HEK293T (cell line): ENCODE data around the gene ERI3.

ENCODE experiments used
- CTCF ChIA-PET: fragments of 350-600 bp; formaldehyde crosslinking; extraction: SDS; loops from one replicate; lab custom pipeline; 2021; ENCODE audit warnings: antibody characterized with exemption, inconsistent platforms; lab: Yijun Ruan, JAX
- POLR2A ChIA-PET: fragments of 350-600 bp; formaldehyde crosslinking; extraction: SDS; loops from one replicate; lab custom pipeline; 2020; ENCODE audit warnings: antibody characterized with exemption, inconsistent platforms; lab: Yijun Ruan, JAX
- DNase-seq: peaks from one replicate; pipeline ENCODE4 v3.0.0; 2012; ENCODE audit warnings: mixed read lengths; ENCODE audit errors: extremely low spot score
- ARNT ChIP-seq: fragments of 450-650 bp; IDR thresholded peaks from 2 replicates; pipeline ENCODE4 v1.6.1; 2017; ENCODE audit warnings: mild to moderate bottlenecking
- BHLHE40 ChIP-seq: fragments of 450-650 bp; IDR thresholded peaks from 2 replicates; pipeline ENCODE4 v1.6.1; 2016; ENCODE audit warnings: mild to moderate bottlenecking, moderate library complexity, borderline replicate concordance
- CTBP1 ChIP-seq: fragments of 450-650 bp; IDR thresholded peaks from 2 replicates; pipeline ENCODE4 v1.6.1; 2016; ENCODE audit warnings: borderline replicate concordance
- ELF4 ChIP-seq: fragments of 450-650 bp; IDR thresholded peaks from 2 replicates; pipeline ENCODE4 v1.6.1; 2017; ENCODE audit warnings: antibody characterized with exemption
- FOXA1 ChIP-seq: fragments of 450-650 bp; IDR thresholded peaks from 2 replicates; pipeline ENCODE4 v1.6.1; 2016; ENCODE audit warnings: mild to moderate bottlenecking
- FOXK2 ChIP-seq: fragments of 450-650 bp; IDR thresholded peaks from 2 replicates; pipeline ENCODE4 v1.6.1; 2016; ENCODE audit warnings: mild to moderate bottlenecking
- FOXM1 ChIP-seq: fragments of 450-650 bp; IDR thresholded peaks from 2 replicates; pipeline ENCODE4 v1.6.1; 2017; ENCODE audit warnings: mild to moderate bottlenecking, borderline replicate concordance
- HDGF ChIP-seq: fragments of 450-650 bp; IDR thresholded peaks from 2 replicates; pipeline ENCODE4 v1.6.1; 2017; ENCODE audit warnings: antibody characterized with exemption, borderline replicate concordance
- L3MBTL2 ChIP-seq: fragments of 450-650 bp; conservative IDR thresholded peaks from 2 replicates; pipeline ENCODE4 v1.6.1; 2016; ENCODE audit warnings: mild to moderate bottlenecking
- LEF1 ChIP-seq: fragments of 450-650 bp; IDR thresholded peaks from 2 replicates; pipeline ENCODE4 v1.6.1; 2017; ENCODE audit warnings: mild to moderate bottlenecking, borderline replicate concordance
- NFRKB ChIP-seq: fragments of 450-650 bp; IDR thresholded peaks from 2 replicates; pipeline ENCODE4 v1.6.1; 2016; ENCODE audit warnings: mild to moderate bottlenecking, moderate library complexity
- PKNOX1 ChIP-seq: fragments of 450-650 bp; IDR thresholded peaks from 2 replicates; pipeline ENCODE4 v1.6.1; 2016
- SP1 ChIP-seq: fragments of 450-650 bp; IDR thresholded peaks from 2 replicates; pipeline ENCODE4 v1.6.1; 2017
- SUZ12 ChIP-seq: fragments of 450-650 bp; IDR thresholded peaks from 2 replicates; pipeline ENCODE4 v1.6.1; 2016; ENCODE audit warnings: mild to moderate bottlenecking
- TARDBP ChIP-seq: fragments of 450-650 bp; IDR thresholded peaks from 2 replicates; pipeline ENCODE4 v1.6.1; 2016
- ZNF384 ChIP-seq: fragments of 450-650 bp; IDR thresholded peaks from 2 replicates; pipeline ENCODE4 v1.6.1; 2016

Gene ERI3

DNA sequence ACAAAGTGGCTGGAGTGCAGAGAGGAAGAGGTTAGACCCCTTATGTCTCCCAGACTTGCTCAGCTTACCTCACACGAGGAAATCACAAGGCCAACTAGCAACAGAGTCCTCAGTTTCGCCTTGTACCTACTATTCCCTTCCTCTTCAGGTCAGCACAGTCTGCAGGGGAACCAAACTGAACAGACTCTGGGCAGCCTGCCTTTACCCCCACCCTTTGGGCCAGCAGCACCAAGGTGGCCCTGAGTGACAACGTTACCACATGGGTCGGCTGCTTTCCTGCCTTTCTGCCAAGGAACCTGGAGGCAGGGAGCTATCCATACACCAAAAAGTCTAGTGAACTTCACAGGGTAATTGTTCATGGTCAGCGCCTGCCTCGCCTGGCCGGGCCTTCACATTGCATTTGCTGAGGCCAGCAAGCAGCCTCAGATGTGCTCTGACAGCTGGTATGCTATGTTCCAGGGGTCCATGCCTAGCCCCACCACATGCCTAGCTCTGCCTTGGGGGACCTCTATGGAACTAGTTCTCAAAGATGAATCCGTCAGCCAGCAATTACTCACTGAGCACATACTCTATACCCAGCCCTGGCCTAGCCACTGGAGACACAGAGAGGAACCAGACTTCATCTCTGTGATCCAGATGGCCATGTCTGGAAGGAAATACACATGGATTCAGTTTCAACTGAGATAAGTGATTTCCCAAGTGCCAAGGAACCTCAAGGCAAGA lies 72.2 kb downstream of the ERI3 start:
- TF ChIP-seq SP1: no peak
- no peak for TF ChIP-seq SUZ12
- TF ChIP-seq ARNT: no peak
- no peak for TF ChIP-seq FOXK2
- TF ChIP-seq ELF4: no peak
- no peak for TF ChIP-seq CTBP1
- no peak for TF ChIP-seq PKNOX1
- no peak for TF ChIP-seq BHLHE40
- TF ChIP-seq NFRKB: no peak
- TF ChIP-seq ZNF384: no peak
- TF ChIP-seq FOXM1: no peak
- TF ChIP-seq L3MBTL2: no peak
- no peak for TF ChIP-seq TARDBP
- TF ChIP-seq FOXA1: no peak
- TF ChIP-seq LEF1: no peak
- TF ChIP-seq HDGF: no peak
- DNase-seq: no peak
- ChIA-PET POLR2A (no interaction called here), CTCF (no interaction called here)

- POLR2A ChIA-PET: no interaction called here
- DNase-seq: no peak
- CTCF ChIA-PET: no interaction called here
- no peak for TF ChIP-seq ZNF384
- no peak for TF ChIP-seq LEF1
- no peak for TF ChIP-seq ARNT
- no peak for TF ChIP-seq L3MBTL2
- no peak for TF ChIP-seq HDGF
- no peak for TF ChIP-seq ELF4
- no peak for TF ChIP-seq SUZ12
- TF ChIP-seq PKNOX1: no peak
- TF ChIP-seq NFRKB: no peak
- no peak for TF ChIP-seq BHLHE40
- TF ChIP-seq FOXK2: no peak
- no peak for TF ChIP-seq CTBP1
- TF ChIP-seq SP1: no peak
Observed at GRCh38 chr1:44281962-44282703, 72.9 kb downstream of the ERI3 start.

DNA sequence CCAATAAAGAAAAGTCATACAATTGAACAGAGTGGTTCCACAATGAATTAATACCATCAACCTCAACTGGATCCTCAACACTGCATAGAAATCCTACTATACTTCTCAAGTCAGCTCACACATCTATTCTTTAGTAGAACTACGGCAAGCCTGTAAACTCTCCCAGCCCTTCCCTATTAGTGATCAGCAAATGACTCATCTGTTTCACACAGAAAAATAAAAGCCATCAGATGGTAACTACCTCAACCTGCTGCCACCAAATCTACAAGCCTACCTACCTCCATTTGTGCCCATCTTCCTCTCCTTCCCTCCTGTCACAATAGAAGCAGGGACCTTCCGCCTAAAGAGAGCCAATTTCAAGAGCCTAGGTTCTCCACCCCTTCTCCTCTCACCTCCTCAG lies 78.2 kb downstream of the ERI3 start:
- TF ChIP-seq ARNT (no peak), ZNF384 (no peak)
- no peak for DNase-seq
- POLR2A ChIA-PET: no interaction called here
- CTCF ChIA-PET: no interaction called here

DNA sequence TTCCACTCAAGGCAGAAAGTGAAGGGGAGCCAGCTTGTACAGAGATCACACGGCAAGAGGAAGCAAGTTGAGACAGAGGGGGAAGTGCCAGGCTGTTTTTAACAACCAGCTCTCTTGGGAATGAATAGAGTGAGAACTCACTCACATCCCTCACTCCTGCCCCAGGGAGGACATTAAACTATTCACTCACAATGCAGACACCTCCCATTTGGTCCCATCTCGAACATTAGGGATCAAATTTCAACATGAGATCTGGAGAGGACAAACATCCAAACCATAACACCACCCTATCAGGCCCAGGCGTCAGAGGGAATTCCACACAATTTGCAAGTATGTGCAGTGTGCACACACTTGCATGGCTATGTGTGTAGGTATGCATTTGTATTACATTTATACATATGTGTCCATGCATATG lies 79.1 kb downstream of the ERI3 start:
- POLR2A ChIA-PET: interaction anchor here (1.1 kb wide), 1 partner anchor 9 kb away, joined by 3 read pairs; no protein-coding TSS in a partner anchor
- CTCF ChIA-PET: interaction anchor here (0.6 kb wide), 1 partner anchor 206 kb away, joined by 3 read pairs; no protein-coding TSS in a partner anchor
- DNase-seq: no peak
- no peak for TF ChIP-seq FOXA1
- TF ChIP-seq PKNOX1: peak; percentile 37; the same call in 1 of the 2 replicates

- CTCF ChIA-PET: interaction anchor here (0.6 to 0.8 kb wide), 2 partner anchors 53 to 206 kb away, joined by 3 read pairs; no protein-coding TSS in a partner anchor
- TF ChIP-seq NFRKB (no peak), FOXK2 (no peak), FOXA1 (no peak), HDGF (no peak), ZNF384 (no peak), BHLHE40 (no peak), TARDBP (no peak), SP1 (no peak)
- no peak for DNase-seq
- POLR2A ChIA-PET: interaction anchor here (1.1 kb wide), 1 partner anchor 9 kb away, joined by 3 read pairs; no protein-coding TSS in a partner anchor
Observed at GRCh38 chr1:44275296-44275962, 79.6 kb downstream of the ERI3 start.
